OCI-LY7 (cell line): Measurements from ENCODE around the gene LCMT2. TPM values are rescaled to one million over a fixed set of nuclear protein-coding genes. Genes with fewer than 3 reads are reported as not detected.
A peak's percentile ranks its signal among the peaks of the same experiment; 100 is the strongest.

Source experiments
- BruUV-seq: library from RNA; stranded (reverse); fragments of 400-500 nt; replicated peaks from 2 replicates; lab custom pipeline; 2021; lab: Mats Ljungman, UMichigan
- CTCF ChIA-PET: fragments of 300-600 bp; sonication (Branson Sonifier 250); formaldehyde crosslinking; loops from one replicate; lab custom pipeline; 2022; ENCODE audit warnings: antibody characterized with exemption; ENCODE audit not compliant: unreplicated experiment; lab: Charles Lee
- POLR2A ChIA-PET: fragments of 300-600 bp; sonication (Branson Sonifier 250); formaldehyde crosslinking; loops from one replicate; lab custom pipeline; 2022; ENCODE audit warnings: antibody characterized with exemption; lab: Charles Lee
- DNase-seq: peaks from one replicate; pipeline ENCODE4 v3.0.0-alpha.2; 2015; ENCODE audit warnings: low spot score
- H2AFZ ChIP-seq: fragments of 200-600 bp; sonication (generic), shearing (Covaris generic); 2 replicates; pipeline ENCODE4 v1.6.1; 2014; ENCODE audit warnings: mild to moderate bottlenecking, antibody characterized with exemption, low read length, moderate library complexity
- H3K27ac ChIP-seq: fragments of 200-600 bp; sonication (generic); 2 replicates; pipeline ENCODE4 v1.5.1; 2014; ENCODE audit warnings: mixed run types, low read depth, mild to moderate bottlenecking, moderate library complexity, low read length, inconsistent platforms; ENCODE audit not compliant: poor library complexity, severe bottlenecking
- H3K36me3 ChIP-seq: fragments of 200-600 bp; sonication (generic); 2 replicates; pipeline ENCODE4 v1.6.1; 2014; ENCODE audit warnings: mild to moderate bottlenecking, antibody characterized with exemption, low read length, moderate library complexity, mixed read lengths; ENCODE audit not compliant: insufficient read depth
- H3K4me1 ChIP-seq: fragments of 200-600 bp; sonication (generic); 2 replicates; pipeline ENCODE4 v1.5.1; 2014; ENCODE audit warnings: mild to moderate bottlenecking, low read length; ENCODE audit not compliant: insufficient read depth, poor library complexity, severe bottlenecking
- H3K4me2 ChIP-seq: fragments of 200-600 bp; sonication (generic); 2 replicates; pipeline ENCODE4 v1.6.1; 2014; ENCODE audit warnings: mild to moderate bottlenecking, low read length
- H3K4me3 ChIP-seq: fragments of 200-600 bp; sonication (generic); 2 replicates; pipeline ENCODE4 v1.5.1; 2014; ENCODE audit warnings: mild to moderate bottlenecking, low read depth, low read length; ENCODE audit not compliant: poor library complexity, severe bottlenecking
- H3K79me2 ChIP-seq: fragments of 200-600 bp; sonication (generic); 2 replicates; pipeline ENCODE4 v1.6.1; 2016; ENCODE audit warnings: low read depth, mild to moderate bottlenecking, low read length, moderate library complexity, mixed read lengths; ENCODE audit not compliant: insufficient read depth
- H3K9me2 ChIP-seq: fragments of 200-600 bp; sonication (generic); 2 replicates; pipeline ENCODE4 v1.6.1; 2016; ENCODE audit warnings: mild to moderate bottlenecking, low read length, mixed read lengths; ENCODE audit not compliant: insufficient read depth
- H3K9me3 ChIP-seq: fragments of 200-600 bp; sonication (generic); 2 replicates; pipeline ENCODE4 v1.6.1; 2014; ENCODE audit warnings: mild to moderate bottlenecking, mixed run types, low read length, mixed read lengths
- H4K20me1 ChIP-seq: fragments of 200-600 bp; sonication (generic); 2 replicates; pipeline ENCODE4 v1.6.1; 2014; ENCODE audit warnings: mild to moderate bottlenecking, antibody characterized with exemption, low read length, moderate library complexity, mixed read lengths; ENCODE audit not compliant: insufficient read depth
- CTCF ChIP-seq: fragments of 200-600 bp; sonication (generic); conservative IDR thresholded peaks from 2 replicates; pipeline ENCODE4 v1.5.1; 2014; ENCODE audit warnings: mild to moderate bottlenecking, antibody characterized with exemption, low read length, moderate library complexity, mixed read lengths
- EZH2phosphoT487 ChIP-seq: fragments of 200-600 bp; sonication (generic); IDR thresholded peaks from 2 replicates; pipeline ENCODE4 v1.6.1; 2018; ENCODE audit warnings: low read depth, borderline replicate concordance, mild to moderate bottlenecking, mixed run types, antibody characterized with exemption, low read length, moderate library complexity, mixed read lengths
- intact Hi-C: fragments of 100-400 bp; cut with micrococcal nuclease; formaldehyde crosslinking; loops from one replicate; pipeline ENCODE4 v1.10.0; 2022; ENCODE audit not compliant: unreplicated experiment
- total RNA-seq, 2 experiments: library from RNA; depleted of rRNA in 1 of 2; stranded (reverse); fragments of >200 nt in 1 of 2; shearing (Covaris generic) in 1 of 2; gene quantifications; 2 replicates each; pipeline ENCODE4 v1.2.3, GENCODE V29; 2014 to 2022

The LCMT2 gene
- total RNA-seq, 2 experiments from 2014 or later = 10.5 to 22.1 TPM

GRCh38 chr15:43376017-43376705 lies 45.8 kb upstream of the LCMT2 start:
- Histone ChIP-seq H2AFZ (no peak overlapping the region), H3K9me3 (no peaks in the 10 kb centered on the region), H3K4me1 (peaks cover 20% of the 10 kb centered on the region), H3K36me3 (peaks cover 60% of the 10 kb centered on the region), H3K9me2 (no peaks in the 10 kb centered on the region), H3K4me2 (peak overlapping the region; percentile 17; the same call in 1 of the 2 replicates), H3K79me2 (peaks cover 38% of the 10 kb centered on the region; the same call in 1 of the 2 replicates), H3K27ac (no peak overlapping the region), H4K20me1 (peaks cover 6% of the 10 kb centered on the region; the same call in 1 of the 2 replicates), H3K4me3 (no peak overlapping the region)
- TF ChIP-seq CTCF = peak; percentile 100
- TF ChIP-seq EZH2phosphoT487 = no peak
- ChIA-PET POLR2A (no interaction called here), CTCF (interaction anchor here (0.6 to 1.0 kb wide), 3 partner anchors 9 to 86 kb away, joined by 3 read pairs; no protein-coding TSS in a partner anchor)
- peak; percentile 82 for DNase-seq
- no TSS peak for BruUV-seq
- intact Hi-C loops = no loop called here

GRCh38 chr15:43370975-43371974 lies 40.9 kb upstream of the LCMT2 start, which contains the start of the genes TUBGCP4 and ZSCAN29:
Gene TUBGCP4, plus strand, starts transcription at chr15:43371101. Its CDS starts 254 bp downstream, at chr15:43371355.
Gene ZSCAN29, minus strand, starts transcription at chr15:43371043. Its CDS starts 1,130 bp downstream, at chr15:43369913.
- no TSS peak for BruUV-seq
- intact Hi-C loops = loop anchor here (5.0 kb wide), 1 partner anchor 141 kb away; no protein-coding TSS in a partner anchor
- DNase-seq = peak; percentile 95

More at GRCh38 chr15:43370975-43371974, 40.9 kb upstream of the LCMT2 start, which contains the start of the genes TUBGCP4 and ZSCAN29:
- Histone ChIP-seq H2AFZ (peak within 1 kb of the TSS; percentile 86), H4K20me1 (peaks cover 6% of the 10 kb centered on the region; the same call in 1 of the 2 replicates), H3K27ac (peak within 1 kb of the TSS; percentile 41), H3K9me3 (no peaks in the 10 kb centered on the region), H3K4me2 (peak within 1 kb of the TSS; percentile 96), H3K79me2 (peaks cover 52% of the 10 kb centered on the region), H3K36me3 (peaks cover 36% of the 10 kb centered on the region), H3K9me2 (no peaks in the 10 kb centered on the region), H3K4me3 (peak within 1 kb of the TSS; percentile 79), H3K4me1 (peaks cover 39% of the 10 kb centered on the region)
- TF ChIP-seq EZH2phosphoT487 = no peak
- peak; percentile 82 for TF ChIP-seq CTCF
- POLR2A ChIA-PET = interaction anchor here (0.6 to 1.5 kb wide), 5 partner anchors 11 to 143 kb away, joined by 3 to 4 read pairs (median 3); no protein-coding TSS in a partner anchor
- CTCF ChIA-PET = interaction anchor here (0.6 to 1.1 kb wide), 2 partner anchors 24 to 104 kb away, joined by 3 to 4 read pairs; no protein-coding TSS in a partner anchor
